ENCODE results near the gene DEDD2. TPM values are rescaled to one million over a fixed set of nuclear protein-coding genes. Genes with fewer than 3 reads are reported as not detected.

DEDD2 gene
- total RNA-seq, 4 donors from 2014 or later, result 17.1 to 34.5 (median 27.0) TPM

DNA sequence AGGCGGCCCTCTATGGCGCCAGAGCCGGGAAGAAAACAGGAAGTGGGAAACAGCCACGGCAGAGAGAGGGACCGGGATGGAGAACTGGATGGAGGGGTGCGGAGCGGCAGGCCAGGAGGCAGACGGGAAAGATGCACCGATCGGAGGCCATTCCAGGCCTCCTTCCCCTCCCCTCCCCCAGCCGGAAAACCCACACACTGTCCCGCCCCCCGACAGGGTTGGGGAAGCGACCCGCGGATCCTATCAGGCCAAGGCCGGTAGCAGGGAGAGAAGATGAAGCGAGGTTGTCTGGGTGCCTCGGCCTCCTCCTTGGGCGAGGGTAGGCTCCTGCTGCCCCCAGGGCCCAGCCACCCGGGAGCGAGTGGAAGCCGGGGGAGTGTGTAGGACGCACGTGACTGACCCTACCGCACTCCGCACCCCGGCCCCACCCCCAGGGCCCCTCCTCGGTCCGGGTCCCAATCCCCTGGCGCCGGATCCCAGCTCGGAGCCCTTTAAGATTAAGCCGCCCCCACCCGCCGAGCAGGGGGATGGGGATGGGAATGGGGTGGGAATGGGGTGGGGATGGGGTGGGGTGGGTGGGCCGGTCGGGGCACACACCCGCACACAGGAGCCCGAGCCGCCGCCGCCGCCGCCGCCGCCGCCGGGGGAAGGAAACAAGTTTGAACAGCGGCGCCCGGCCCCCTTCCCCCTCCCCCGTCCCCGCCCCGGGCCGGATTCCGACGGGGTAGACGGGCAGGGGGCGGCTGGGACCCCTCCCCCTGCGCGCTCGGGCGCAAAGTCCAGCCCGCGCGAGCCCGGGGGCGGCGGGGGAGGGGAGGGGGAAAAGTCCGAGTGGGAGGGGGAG, 36.0 kb upstream of the DEDD2 start:
- TF ChIP-seq, protein P1, sequence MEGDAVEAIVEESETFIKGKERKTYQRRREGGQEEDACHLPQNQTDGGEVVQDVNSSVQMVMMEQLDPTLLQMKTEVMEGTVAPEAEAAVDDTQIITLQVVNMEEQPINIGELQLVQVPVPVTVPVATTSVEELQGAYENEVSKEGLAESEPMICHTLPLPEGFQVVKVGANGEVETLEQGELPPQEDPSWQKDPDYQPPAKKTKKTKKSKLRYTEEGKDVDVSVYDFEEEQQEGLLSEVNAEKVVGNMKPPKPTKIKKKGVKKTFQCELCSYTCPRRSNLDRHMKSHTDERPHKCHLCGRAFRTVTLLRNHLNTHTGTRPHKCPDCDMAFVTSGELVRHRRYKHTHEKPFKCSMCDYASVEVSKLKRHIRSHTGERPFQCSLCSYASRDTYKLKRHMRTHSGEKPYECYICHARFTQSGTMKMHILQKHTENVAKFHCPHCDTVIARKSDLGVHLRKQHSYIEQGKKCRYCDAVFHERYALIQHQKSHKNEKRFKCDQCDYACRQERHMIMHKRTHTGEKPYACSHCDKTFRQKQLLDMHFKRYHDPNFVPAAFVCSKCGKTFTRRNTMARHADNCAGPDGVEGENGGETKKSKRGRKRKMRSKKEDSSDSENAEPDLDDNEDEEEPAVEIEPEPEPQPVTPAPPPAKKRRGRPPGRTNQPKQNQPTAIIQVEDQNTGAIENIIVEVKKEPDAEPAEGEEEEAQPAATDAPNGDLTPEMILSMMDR (IDR thresholded peaks at IDR 0.05; ENCODE audit: low read depth), result no peak

GRCh38 chr19:42252365-42253244, 35.1 kb upstream of the DEDD2 start:
- TF ChIP-seq, protein P1 (IDR thresholded peaks at IDR 0.05; ENCODE audit: low read depth), result no peak

DNA sequence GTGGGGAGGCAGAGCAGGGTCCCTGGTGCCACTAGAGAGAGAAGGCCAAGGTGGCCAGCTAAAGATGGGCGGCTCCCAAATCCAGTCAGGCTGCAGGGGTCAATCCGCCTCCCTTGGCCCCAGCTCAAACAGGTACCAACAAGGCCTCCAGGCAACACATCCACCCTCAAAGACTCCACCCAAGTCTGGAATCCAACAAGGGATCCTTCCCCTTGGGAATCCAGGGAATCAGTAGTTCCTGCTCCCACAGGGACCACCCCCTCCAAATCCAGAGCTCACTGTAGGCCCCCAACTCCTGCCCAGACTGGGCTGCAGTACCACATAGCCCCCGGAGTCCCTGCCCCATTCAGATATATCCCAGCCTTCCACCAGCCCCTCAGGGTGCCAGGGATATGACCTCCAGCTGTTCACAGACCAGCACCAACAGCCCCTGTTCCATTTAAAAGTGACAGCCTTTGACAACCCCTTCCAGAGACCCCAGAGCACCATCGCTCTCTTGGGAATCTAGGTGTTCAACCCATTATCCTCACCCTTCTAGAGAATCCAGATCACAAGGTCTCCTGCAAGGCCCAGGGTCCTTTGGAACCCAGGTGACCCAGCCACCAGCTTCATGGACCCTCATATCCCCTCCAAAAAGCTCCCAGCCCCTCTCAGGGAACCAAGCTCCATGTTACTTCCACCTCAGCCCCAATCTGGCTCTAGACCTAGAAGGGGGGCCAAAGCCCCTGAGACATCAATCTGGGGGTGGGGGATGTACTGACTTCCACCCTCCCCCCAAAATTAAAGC, 34.3 kb upstream of the DEDD2 start:
- TF ChIP-seq, protein P1 (IDR thresholded peaks at IDR 0.05; ENCODE audit: low read depth), result no peak

DNA sequence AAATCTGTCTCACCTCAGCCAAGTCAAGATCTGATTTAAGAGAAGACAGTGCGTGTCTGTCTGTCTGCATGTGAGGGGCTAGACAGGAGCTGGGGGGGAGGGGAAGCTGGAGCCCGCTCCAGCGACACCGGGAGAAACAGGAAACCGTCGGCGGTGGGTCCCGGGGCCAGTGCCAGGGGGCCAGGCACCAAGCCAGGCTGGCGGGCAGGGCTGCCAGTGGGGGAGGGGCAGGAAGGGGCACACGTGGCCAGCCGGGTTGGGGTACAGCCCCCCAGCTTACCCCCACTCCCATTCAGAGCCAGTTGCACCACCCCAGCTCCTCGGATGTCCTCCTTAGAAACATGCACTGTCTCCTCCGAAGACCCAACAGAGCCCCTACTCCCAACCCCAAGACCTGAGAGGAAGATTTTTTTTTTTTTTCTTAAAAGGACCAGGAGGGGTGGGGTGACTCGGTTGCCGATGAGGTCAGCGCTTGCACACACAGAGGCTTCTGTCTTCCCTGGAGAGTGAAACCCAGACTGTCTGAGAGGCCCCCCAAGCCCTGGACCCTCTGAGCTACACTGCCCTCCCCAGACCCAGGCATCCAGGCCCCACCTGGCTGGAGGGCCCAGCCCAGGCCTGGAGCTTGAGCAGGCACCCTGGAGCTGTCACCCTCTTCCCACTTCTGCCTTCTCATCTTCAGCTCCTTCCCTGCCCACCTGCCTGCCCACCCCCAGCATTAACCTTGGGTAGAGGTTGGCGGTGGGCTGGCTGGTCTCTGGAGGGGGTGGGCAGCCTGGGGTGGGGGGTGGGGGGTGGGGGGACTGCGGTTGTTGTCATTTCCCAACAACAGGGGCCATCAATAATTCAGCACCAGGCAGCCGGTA, 33.4 kb upstream of the DEDD2 start:
- TF ChIP-seq, protein P1 (IDR thresholded peaks at IDR 0.05; ENCODE audit: low read depth), result no peak

GRCh38 chr19:42250183-42250665, 32.7 kb upstream of the DEDD2 start:
- TF ChIP-seq, protein P1 (IDR thresholded peaks at IDR 0.05; ENCODE audit: low read depth), result no peak

GRCh38 chr19:42249769-42250168, 32.3 kb upstream of the DEDD2 start:
- TF ChIP-seq, protein P1 (IDR thresholded peaks at IDR 0.05; ENCODE audit: low read depth), result no peak
